PC-3 (cell line): ENCODE results near the gene BMPER. TPM values are rescaled to one million over a fixed set of nuclear protein-coding genes. Genes with fewer than 3 reads are reported as not detected.
A peak's percentile ranks its signal among the peaks of the same experiment; 100 is the strongest.

Source experiments
- ATAC-seq: fragments of 200-7000 bp; cut with Tn5 transposase; 2 replicates; pipeline ENCODE4 v1.9.1; 2020; ENCODE audit warnings: mild to moderate bottlenecking, moderate library complexity
- BruUV-seq: library from RNA; stranded (reverse); fragments of 400-500 nt; replicated peaks from 2 replicates; lab custom pipeline; 2021; lab: Mats Ljungman, UMichigan
- CTCF ChIA-PET: fragments of 300-600 bp; sonication (Branson Sonifier 250); formaldehyde crosslinking; loops from one replicate; lab custom pipeline; 2022; ENCODE audit warnings: antibody characterized with exemption; lab: Charles Lee
- POLR2A ChIA-PET: fragments of 300-600 bp; sonication (Branson Sonifier 250); formaldehyde crosslinking; loops from one replicate; lab custom pipeline; 2022; ENCODE audit warnings: antibody characterized with exemption; ENCODE audit not compliant: unreplicated experiment; lab: Charles Lee
- DNase-seq: peaks from one replicate; pipeline ENCODE4 v3.0.0-alpha.2; 2015
- H2AFZ ChIP-seq: fragments of 300-600 bp; sonication (generic); 2 replicates; pipeline ENCODE4 v1.6.0; 2016; ENCODE audit warnings: antibody characterized with exemption, low read length
- H3F3A ChIP-seq: fragments of 300-600 bp; sonication (generic); one replicate; pipeline ENCODE4 v1.6.0; 2017; ENCODE audit warnings: antibody characterized with exemption, low read length, control low read depth, mild to moderate bottlenecking; ENCODE audit not compliant: unreplicated experiment
- H3K27ac ChIP-seq: fragments of 300-600 bp; sonication (generic); 2 replicates; pipeline ENCODE4 v1.5.1; 2016; ENCODE audit warnings: mild to moderate bottlenecking, low read length
- H3K27me3 ChIP-seq: fragments of 300-600 bp; sonication (generic); 2 replicates; pipeline ENCODE4 v1.6.1; 2016; ENCODE audit warnings: low read length, mixed read lengths
- H3K36me3 ChIP-seq: fragments of 300-600 bp; sonication (generic); 2 replicates; pipeline ENCODE4 v1.6.1; 2016; ENCODE audit warnings: low read depth, mixed run types, low read length, mixed read lengths
- H3K4me1 ChIP-seq: fragments of 300-600 bp; sonication (generic); 2 replicates; pipeline ENCODE4 v1.5.1; 2016; ENCODE audit warnings: low read length; ENCODE audit not compliant: insufficient read depth
- H3K4me2 ChIP-seq: fragments of 300-600 bp; sonication (generic); 2 replicates; pipeline ENCODE4 v1.6.0; 2016; ENCODE audit warnings: low read length
- H3K4me3 ChIP-seq: fragments of 300-600 bp; sonication (generic); 2 replicates; pipeline ENCODE4 v1.5.1; 2016; ENCODE audit warnings: mild to moderate bottlenecking, low read length, mixed read lengths
- H3K79me2 ChIP-seq: fragments of 300-600 bp; sonication (generic); 2 replicates; pipeline ENCODE4 v1.6.1; 2017; ENCODE audit warnings: low read length, mixed read lengths
- H3K9ac ChIP-seq: fragments of 300-600 bp; sonication (generic); 2 replicates; pipeline ENCODE4 v1.6.0; 2016; ENCODE audit warnings: mild to moderate bottlenecking, low read length
- H3K9me2 ChIP-seq: fragments of 300-600 bp; sonication (generic); replicated peaks from 2 replicates; pipeline ENCODE4 v1.6.1; 2016; ENCODE audit warnings: mixed run types, low read length, mixed read lengths
- H3K9me3 ChIP-seq: fragments of 300-600 bp; sonication (generic); 2 replicates; pipeline ENCODE4 v1.6.1; 2016; ENCODE audit warnings: low read length, mixed read lengths
- H4K20me1 ChIP-seq: fragments of 300-600 bp; sonication (generic); 2 replicates; pipeline ENCODE4 v1.6.1; 2016; ENCODE audit warnings: low read length, mixed read lengths
- CTCF ChIP-seq: fragments of 300-600 bp; sonication (generic); conservative IDR thresholded peaks from 2 replicates; pipeline ENCODE4 v1.5.1; 2017; ENCODE audit warnings: antibody characterized with exemption, low read depth, mild to moderate bottlenecking, low read length
- EZH2 ChIP-seq: fragments of 300-600 bp; sonication (generic); IDR thresholded peaks from one replicate; pipeline ENCODE4 v1.6.1; 2017; ENCODE audit warnings: antibody characterized with exemption, mild to moderate bottlenecking, low read length; ENCODE audit not compliant: unreplicated experiment
- EZH2phosphoT487 ChIP-seq: fragments of 300-600 bp; sonication (generic); IDR thresholded peaks from 2 replicates; pipeline ENCODE4 v1.6.1; 2018; ENCODE audit warnings: mild to moderate bottlenecking, antibody characterized with exemption, low read length, borderline replicate concordance
- intact Hi-C: fragments of 100-400 bp; cut with micrococcal nuclease; formaldehyde crosslinking; loops from 2 replicates; pipeline ENCODE4 v1.9.0; 2023
- total RNA-seq: library from RNA; depleted of rRNA; stranded (reverse); fragments of >200 nt; gene quantifications from 2 replicates; pipeline ENCODE4 v1.2.3, GENCODE V29; 2014

BMPER gene
- total RNA-seq, 1 experiment from 2014 or later, result 0.11 TPM

- ChIA-PET CTCF (no interaction called here), POLR2A (no interaction called here)
- Histone ChIP-seq H3K4me3 (no peak overlapping the region), H4K20me1 (no peaks in the 10 kb centered on the region), H3K27me3 (no peaks in the 10 kb centered on the region), H3K4me2 (no peak overlapping the region), H3K27ac (no peak overlapping the region), H3K9ac (no peak overlapping the region), H3K9me2 (no peaks in the 10 kb centered on the region), H3K79me2 (no peaks in the 10 kb centered on the region), H3K4me1 (peaks cover 34% of the 10 kb centered on the region), H2AFZ (no peak overlapping the region), H3K9me3 (no peaks in the 10 kb centered on the region), H3F3A (no peaks in the 10 kb centered on the region), H3K36me3 (no peaks in the 10 kb centered on the region)
- BruUV-seq, result no TSS peak
- ATAC-seq (no peak), DNase-seq (peak; percentile 19)
- intact Hi-C loops, result loop anchor here (10.0 kb wide), 1 partner anchor 82 kb away; no protein-coding TSS in a partner anchor
- TF ChIP-seq EZH2phosphoT487 (no peak), CTCF (no peak), EZH2 (no peak)
Measured at GRCh38 chr7:34067005-34067778, 161.9 kb downstream of the BMPER start.

- ChIA-PET CTCF (interaction anchor here (1.2 kb wide), 1 partner anchor 137 kb away, joined by 3 read pairs; no protein-coding TSS in a partner anchor), POLR2A (no interaction called here)
- no peaks in the 10 kb centered on the region for H3K27me3 ChIP-seq
- peak; percentile 27 for ATAC-seq
- H3K27ac ChIP-seq, result peak overlapping the region; percentile 88
- H2AFZ ChIP-seq, result no peak overlapping the region
- H3K9ac ChIP-seq, result peak overlapping the region; percentile 56
- no peaks in the 10 kb centered on the region for H3K9me3 ChIP-seq
- H3K9me2 ChIP-seq, result no peaks in the 10 kb centered on the region
- BruUV-seq, result no TSS peak
- TF ChIP-seq EZH2, result no peak
- TF ChIP-seq EZH2phosphoT487, result no peak
- no peak for TF ChIP-seq CTCF
- DNase-seq, result peak; percentile 72
- H3K4me1 ChIP-seq, result peaks cover 34% of the 10 kb centered on the region
- no peaks in the 10 kb centered on the region for H3K36me3 ChIP-seq
- no peaks in the 10 kb centered on the region for H3K79me2 ChIP-seq
- intact Hi-C loops, result loop anchor here (10.0 kb wide), 1 partner anchor 85 kb away; no protein-coding TSS in a partner anchor
- H3F3A ChIP-seq, result no peaks in the 10 kb centered on the region
- peak overlapping the region; percentile 26; the same call in 1 of the 2 replicates for H3K4me3 ChIP-seq
- no peaks in the 10 kb centered on the region for H4K20me1 ChIP-seq
- H3K4me2 ChIP-seq, result peak overlapping the region; percentile 77
Measured at GRCh38 chr7:34069676-34070075, 164.3 kb downstream of the BMPER start.
